Effector memory CD8-positive, alpha-beta T cell (primary cell): ENCODE results near the gene CD28.

Experiments used
- ATAC-seq: fragments of 150-1000 bp; cut with Tn5 transposase; replicated peaks from 2 replicates; pipeline ENCODE4 v1.10.0; 2021; ENCODE audit warnings: mild to moderate bottlenecking, moderate library complexity
- DNase-seq, 3 experiments: peaks; one replicate each; pipeline ENCODE4 v3.0.0; 2021
- H3K27ac Mint-ChIP-seq, 2 donors: one replicate each; pipeline ENCODE4 v1.8.0; 2022; ENCODE audit warnings: mild to moderate bottlenecking in 2 of 2, mixed read lengths in 2 of 2, moderate library complexity in 2 of 2
- H3K27me3 Mint-ChIP-seq, 2 donors: one replicate each; pipeline ENCODE4 v1.8.0; 2022; ENCODE audit warnings: mixed read lengths in 2 of 2
- H3K36me3 Mint-ChIP-seq: one replicate; pipeline ENCODE4 v1.8.0; 2022; ENCODE audit warnings: mild to moderate bottlenecking, moderate library complexity, mixed read lengths; ENCODE audit not compliant: insufficient read depth
- H3K4me1 Mint-ChIP-seq, 2 donors: one replicate each; pipeline ENCODE4 v1.8.0; 2022; ENCODE audit warnings: low read depth in 2 of 2, mixed read lengths in 2 of 2
- H3K4me3 Mint-ChIP-seq, 2 donors: one replicate each; pipeline ENCODE4 v1.8.0; 2022; ENCODE audit warnings: mild to moderate bottlenecking in 2 of 2, mixed read lengths in 2 of 2, moderate library complexity in 2 of 2
- H3K9me3 Mint-ChIP-seq, 2 donors: one replicate each; pipeline ENCODE4 v1.8.0; 2022; ENCODE audit warnings: mixed read lengths in 2 of 2

CD28 gene

GRCh38 chr2:203710226-203710625, 3.8 kb downstream of the CD28 start:
- DNase-seq, result no peak
- H3K36me3 Mint-ChIP-seq, result peaks cover 57% of the 10 kb centered on the region
- H3K27ac Mint-ChIP-seq, result peak overlapping the region; percentile 55 to 85
- ATAC-seq, result no peak
- H3K27me3 Mint-ChIP-seq, result no peaks in the 10 kb centered on the region
- H3K9me3 Mint-ChIP-seq, result peaks cover 0 to 7% of the 10 kb centered on the region in 2 donors
- peaks cover 48 to 74% of the 10 kb centered on the region in 2 donors for H3K4me1 Mint-ChIP-seq
- H3K4me3 Mint-ChIP-seq, result peak overlapping the region; percentile 87 to 90

- Mint-ChIP-seq H3K9me3 (peaks cover 0 to 6% of the 10 kb centered on the region in 2 donors), H3K27me3 (no peaks in the 10 kb centered on the region), H3K4me1 (peaks cover 46 to 74% of the 10 kb centered on the region in 2 donors), H3K36me3 (peaks cover 53% of the 10 kb centered on the region), H3K27ac (peak overlapping the region; percentile 55 to 85), H3K4me3 (peak overlapping the region; percentile 87 to 90)
- ATAC-seq (no peak), DNase-seq (no peak)
These were observed 4.5 kb downstream of the CD28 start for GRCh38 chr2:203710952-203711351.

GRCh38 chr2:203711399-203711798, 5.0 kb downstream of the CD28 start:
- peak overlapping the region; percentile 87 to 90 for H3K4me3 Mint-ChIP-seq
- DNase-seq, result no peak
- H3K4me1 Mint-ChIP-seq, result peaks cover 46 to 74% of the 10 kb centered on the region in 2 donors

GRCh38 chr2:203713381-203713780, 6.9 kb downstream of the CD28 start:
- DNase-seq (no peak), ATAC-seq (no peak)
- Mint-ChIP-seq H3K36me3 (peaks cover 43% of the 10 kb centered on the region), H3K9me3 (no peaks in the 10 kb centered on the region), H3K4me1 (peaks cover 56 to 80% of the 10 kb centered on the region in 2 donors), H3K27ac (peak overlapping the region; percentile 7 to 85), H3K27me3 (no peaks in the 10 kb centered on the region), H3K4me3 (peak overlapping the region; percentile 87 to 90)

More at GRCh38 chr2:203711399-203711798, 5.0 kb downstream of the CD28 start:
- no peaks in the 10 kb centered on the region for H3K27me3 Mint-ChIP-seq
- no peak for ATAC-seq
- H3K9me3 Mint-ChIP-seq, result peaks cover 0 to 2% of the 10 kb centered on the region in 2 donors
- peak overlapping the region; percentile 55 to 85 for H3K27ac Mint-ChIP-seq
- H3K36me3 Mint-ChIP-seq, result peaks cover 48% of the 10 kb centered on the region

GRCh38 chr2:203714112-203714511, 7.7 kb downstream of the CD28 start:
- Mint-ChIP-seq H3K4me3 (peak overlapping the region; percentile 87 to 90), H3K9me3 (no peaks in the 10 kb centered on the region), H3K27me3 (no peaks in the 10 kb centered on the region), H3K27ac (peak overlapping the region; percentile 7 to 85), H3K36me3 (peaks cover 35% of the 10 kb centered on the region), H3K4me1 (peaks cover 61 to 85% of the 10 kb centered on the region in 2 donors)
- DNase-seq, result no peak
- no peak for ATAC-seq

GRCh38 chr2:203715744-203716143, 9.3 kb downstream of the CD28 start:
- H3K36me3 Mint-ChIP-seq, result peaks cover 40% of the 10 kb centered on the region
- H3K27me3 Mint-ChIP-seq, result no peaks in the 10 kb centered on the region
- peak overlapping the region; percentile 74 to 80 for H3K27ac Mint-ChIP-seq
- H3K4me1 Mint-ChIP-seq, result peaks cover 64 to 82% of the 10 kb centered on the region in 2 donors
- ATAC-seq (no peak), DNase-seq (no peak)
- H3K4me3 Mint-ChIP-seq, result peak overlapping the region; percentile 19 to 40
- peaks cover 0 to 3% of the 10 kb centered on the region in 2 donors for H3K9me3 Mint-ChIP-seq

GRCh38 chr2:203718087-203718486, 11.6 kb downstream of the CD28 start:
- Mint-ChIP-seq H3K4me1 (peaks cover 68 to 87% of the 10 kb centered on the region in 2 donors), H3K27me3 (no peaks in the 10 kb centered on the region), H3K9me3 (peaks cover 0 to 3% of the 10 kb centered on the region in 2 donors), H3K4me3 (peak overlapping the region; percentile 52 to 70), H3K27ac (peak overlapping the region; percentile 74 to 79), H3K36me3 (peaks cover 36% of the 10 kb centered on the region)
- DNase-seq (peak; percentile 42 to 49 (median 48)), ATAC-seq (peak; percentile 68)

GRCh38 chr2:203719456-203720410, 13.3 kb downstream of the CD28 start:
- ATAC-seq, result peak; percentile 78
- peak overlapping the region; percentile 65 to 70 for H3K4me3 Mint-ChIP-seq
- no peaks in the 10 kb centered on the region for H3K27me3 Mint-ChIP-seq
- H3K9me3 Mint-ChIP-seq, result peaks cover 0 to 3% of the 10 kb centered on the region in 2 donors
- DNase-seq, result peak; percentile 34 to 46 (median 42)
- peaks cover 31% of the 10 kb centered on the region for H3K36me3 Mint-ChIP-seq
- peak overlapping the region; percentile 89 to 91 for H3K27ac Mint-ChIP-seq
- H3K4me1 Mint-ChIP-seq, result peaks cover 60 to 72% of the 10 kb centered on the region in 2 donors

- Mint-ChIP-seq H3K4me3 (peak overlapping the region; percentile 65 to 70), H3K4me1 (peaks cover 52 to 68% of the 10 kb centered on the region in 2 donors), H3K9me3 (peaks cover 0 to 3% of the 10 kb centered on the region in 2 donors), H3K36me3 (peaks cover 37% of the 10 kb centered on the region), H3K27ac (peak overlapping the region; percentile 89 to 91), H3K27me3 (no peaks in the 10 kb centered on the region)
- DNase-seq, result no peak
- ATAC-seq, result peak; percentile 14
These were observed 14.7 kb downstream of the CD28 start for GRCh38 chr2:203720915-203721672.

GRCh38 chr2:203721781-203722300, 15.4 kb downstream of the CD28 start:
- H3K27me3 Mint-ChIP-seq, result no peaks in the 10 kb centered on the region
- peaks cover 0 to 3% of the 10 kb centered on the region in 2 donors for H3K9me3 Mint-ChIP-seq
- H3K27ac Mint-ChIP-seq, result peak overlapping the region; percentile 89 to 91
- peak overlapping the region; percentile 65 to 70 for H3K4me3 Mint-ChIP-seq
- peaks cover 38% of the 10 kb centered on the region for H3K36me3 Mint-ChIP-seq
- ATAC-seq (no peak), DNase-seq (no peak)
- peaks cover 48 to 65% of the 10 kb centered on the region in 2 donors for H3K4me1 Mint-ChIP-seq

GRCh38 chr2:203722411-203722810, 16.0 kb downstream of the CD28 start:
- H3K36me3 Mint-ChIP-seq, result peaks cover 38% of the 10 kb centered on the region
- H3K4me1 Mint-ChIP-seq, result peaks cover 47 to 62% of the 10 kb centered on the region in 2 donors
- no peak for ATAC-seq
- no peaks in the 10 kb centered on the region for H3K27me3 Mint-ChIP-seq
- H3K27ac Mint-ChIP-seq, result peak overlapping the region; percentile 89 to 91
- peaks cover 0 to 3% of the 10 kb centered on the region in 2 donors for H3K9me3 Mint-ChIP-seq
- no peak for DNase-seq
- H3K4me3 Mint-ChIP-seq, result peak overlapping the region; percentile 65 to 70

GRCh38 chr2:203728321-203728720, 21.9 kb downstream of the CD28 start:
- no peaks in the 10 kb centered on the region for H3K9me3 Mint-ChIP-seq
- no peaks in the 10 kb centered on the region for H3K27me3 Mint-ChIP-seq
- no peak overlapping the region for H3K27ac Mint-ChIP-seq
- DNase-seq, result no peak
- ATAC-seq, result no peak
- peaks cover 54% of the 10 kb centered on the region for H3K36me3 Mint-ChIP-seq
- H3K4me3 Mint-ChIP-seq, result no peak overlapping the region
- H3K4me1 Mint-ChIP-seq, result peaks cover 31 to 49% of the 10 kb centered on the region in 2 donors
